ENCODE measurements around the gene MEGF11. TPM values are rescaled to one million over a fixed set of nuclear protein-coding genes. Genes with fewer than 3 reads are reported as not detected.

MEGF11 gene
- total RNA-seq, 1 experiment from 2014 or later, result not detected

GRCh38 chr15:66124651-66125050 is 128.9 kb downstream of the MEGF11 start:
- Histone ChIP-seq H3K9ac (ENCODE audit: low read length) (no peak overlapping the region), H3K9me2 (replicated peaks; ENCODE audit: insufficient read depth, low read length) (no peaks in the 10 kb centered on the region), H3K27me3 (ENCODE audit: low read length) (no peaks in the 10 kb centered on the region), H3K4me2 (ENCODE audit: low read depth, low read length, poor library complexity, severe bottlenecking) (no peak overlapping the region), H3K36me3 (ENCODE audit: insufficient read depth, low read length) (no peaks in the 10 kb centered on the region), H2AFZ (ENCODE audit: low read length) (no peak overlapping the region), H3K79me2 (ENCODE audit: low read length) (no peaks in the 10 kb centered on the region), H3K4me3 (ENCODE audit: low read length) (no peak overlapping the region), H4K20me1 (ENCODE audit: insufficient read depth, low read depth, low read length) (no peaks in the 10 kb centered on the region), H3K4me1 (ENCODE audit: low read length) (no peaks in the 10 kb centered on the region), H3K9me3 (ENCODE audit: low read length) (no peaks in the 10 kb centered on the region), H3K27ac (ENCODE audit: low read length) (no peak overlapping the region)
- DNase-seq, result no peak

GRCh38 chr15:66123799-66124198 is 129.8 kb downstream of the MEGF11 start:
- H4K20me1 ChIP-seq (ENCODE audit: insufficient read depth, low read depth, low read length), result no peaks in the 10 kb centered on the region
- H3K4me3 ChIP-seq (ENCODE audit: low read length), result no peak overlapping the region
- no peaks in the 10 kb centered on the region for H3K79me2 ChIP-seq (ENCODE audit: low read length)
- H2AFZ ChIP-seq (ENCODE audit: low read length), result no peak overlapping the region
- H3K9ac ChIP-seq (ENCODE audit: low read length), result no peak overlapping the region
- no peaks in the 10 kb centered on the region for H3K9me3 ChIP-seq (ENCODE audit: low read length)
- no peaks in the 10 kb centered on the region for H3K27me3 ChIP-seq (ENCODE audit: low read length)
- no peak overlapping the region for H3K4me2 ChIP-seq (ENCODE audit: low read depth, low read length, poor library complexity, severe bottlenecking)
- no peak for DNase-seq
- no peaks in the 10 kb centered on the region for H3K9me2 ChIP-seq (replicated peaks; ENCODE audit: insufficient read depth, low read length)
- no peaks in the 10 kb centered on the region for H3K36me3 ChIP-seq (ENCODE audit: insufficient read depth, low read length)
- H3K4me1 ChIP-seq (ENCODE audit: low read length), result no peaks in the 10 kb centered on the region
- H3K27ac ChIP-seq (ENCODE audit: low read length), result no peak overlapping the region

GRCh38 chr15:66120422-66120821 is 133.1 kb downstream of the MEGF11 start:
- no peak overlapping the region for H2AFZ ChIP-seq (ENCODE audit: low read length)
- DNase-seq, result no peak
- H3K9me3 ChIP-seq (ENCODE audit: low read length), result no peaks in the 10 kb centered on the region
- no peaks in the 10 kb centered on the region for H3K27me3 ChIP-seq (ENCODE audit: low read length)
- no peak overlapping the region for H3K27ac ChIP-seq (ENCODE audit: low read length)
- no peaks in the 10 kb centered on the region for H3K79me2 ChIP-seq (ENCODE audit: low read length)
- no peaks in the 10 kb centered on the region for H3K36me3 ChIP-seq (ENCODE audit: insufficient read depth, low read length)
- H3K9ac ChIP-seq (ENCODE audit: low read length), result no peak overlapping the region
- no peaks in the 10 kb centered on the region for H4K20me1 ChIP-seq (ENCODE audit: insufficient read depth, low read depth, low read length)
- no peak overlapping the region for H3K4me3 ChIP-seq (ENCODE audit: low read length)
- no peaks in the 10 kb centered on the region for H3K4me1 ChIP-seq (ENCODE audit: low read length)
- H3K9me2 ChIP-seq (replicated peaks; ENCODE audit: insufficient read depth, low read length), result no peaks in the 10 kb centered on the region
- no peak overlapping the region for H3K4me2 ChIP-seq (ENCODE audit: low read depth, low read length, poor library complexity, severe bottlenecking)

GRCh38 chr15:66117841-66118240 is 135.7 kb downstream of the MEGF11 start:
- Histone ChIP-seq H3K4me1 (ENCODE audit: low read length) (no peaks in the 10 kb centered on the region), H3K9ac (ENCODE audit: low read length) (no peak overlapping the region), H3K27ac (ENCODE audit: low read length) (no peak overlapping the region), H3K9me2 (replicated peaks; ENCODE audit: insufficient read depth, low read length) (no peaks in the 10 kb centered on the region), H3K4me2 (ENCODE audit: low read depth, low read length, poor library complexity, severe bottlenecking) (no peak overlapping the region), H3K4me3 (ENCODE audit: low read length) (no peak overlapping the region), H3K36me3 (ENCODE audit: insufficient read depth, low read length) (no peaks in the 10 kb centered on the region), H4K20me1 (ENCODE audit: insufficient read depth, low read depth, low read length) (no peaks in the 10 kb centered on the region), H3K79me2 (ENCODE audit: low read length) (no peaks in the 10 kb centered on the region), H2AFZ (ENCODE audit: low read length) (no peak overlapping the region), H3K9me3 (ENCODE audit: low read length) (no peaks in the 10 kb centered on the region), H3K27me3 (ENCODE audit: low read length) (no peaks in the 10 kb centered on the region)
- DNase-seq, result no peak

- no peaks in the 10 kb centered on the region for H3K9me2 ChIP-seq (replicated peaks; ENCODE audit: insufficient read depth, low read length)
- DNase-seq, result no peak
- no peaks in the 10 kb centered on the region for H4K20me1 ChIP-seq (ENCODE audit: insufficient read depth, low read depth, low read length)
- H3K9ac ChIP-seq (ENCODE audit: low read length), result no peak overlapping the region
- no peaks in the 10 kb centered on the region for H3K79me2 ChIP-seq (ENCODE audit: low read length)
- no peaks in the 10 kb centered on the region for H3K9me3 ChIP-seq (ENCODE audit: low read length)
- no peak overlapping the region for H3K27ac ChIP-seq (ENCODE audit: low read length)
- H3K4me3 ChIP-seq (ENCODE audit: low read length), result no peak overlapping the region
- H3K4me2 ChIP-seq (ENCODE audit: low read depth, low read length, poor library complexity, severe bottlenecking), result no peak overlapping the region
- H3K36me3 ChIP-seq (ENCODE audit: insufficient read depth, low read length), result no peaks in the 10 kb centered on the region
- no peak overlapping the region for H2AFZ ChIP-seq (ENCODE audit: low read length)
- H3K4me1 ChIP-seq (ENCODE audit: low read length), result no peaks in the 10 kb centered on the region
- no peaks in the 10 kb centered on the region for H3K27me3 ChIP-seq (ENCODE audit: low read length)
Observed at GRCh38 chr15:66115568-66116206, 137.9 kb downstream of the MEGF11 start.

- Histone ChIP-seq H2AFZ (ENCODE audit: low read length) (no peak overlapping the region), H3K4me1 (ENCODE audit: low read length) (no peaks in the 10 kb centered on the region), H3K9me2 (replicated peaks; ENCODE audit: insufficient read depth, low read length) (no peaks in the 10 kb centered on the region), H3K36me3 (ENCODE audit: insufficient read depth, low read length) (no peaks in the 10 kb centered on the region), H3K9me3 (ENCODE audit: low read length) (no peaks in the 10 kb centered on the region), H3K27ac (ENCODE audit: low read length) (no peak overlapping the region), H3K27me3 (ENCODE audit: low read length) (no peaks in the 10 kb centered on the region), H3K79me2 (ENCODE audit: low read length) (no peaks in the 10 kb centered on the region), H3K4me3 (ENCODE audit: low read length) (no peak overlapping the region), H4K20me1 (ENCODE audit: insufficient read depth, low read depth, low read length) (no peaks in the 10 kb centered on the region), H3K9ac (ENCODE audit: low read length) (no peak overlapping the region), H3K4me2 (ENCODE audit: low read depth, low read length, poor library complexity, severe bottlenecking) (no peak overlapping the region)
- DNase-seq, result no peak
Observed at GRCh38 chr15:66114863-66115425, 138.6 kb downstream of the MEGF11 start.

GRCh38 chr15:66112388-66112787 is 141.2 kb downstream of the MEGF11 start:
- Histone ChIP-seq H2AFZ (ENCODE audit: low read length) (no peak overlapping the region), H3K4me2 (ENCODE audit: low read depth, low read length, poor library complexity, severe bottlenecking) (no peak overlapping the region), H3K27ac (ENCODE audit: low read length) (no peak overlapping the region), H3K4me3 (ENCODE audit: low read length) (no peak overlapping the region), H3K36me3 (ENCODE audit: insufficient read depth, low read length) (no peaks in the 10 kb centered on the region), H4K20me1 (ENCODE audit: insufficient read depth, low read depth, low read length) (no peaks in the 10 kb centered on the region), H3K79me2 (ENCODE audit: low read length) (no peaks in the 10 kb centered on the region), H3K4me1 (ENCODE audit: low read length) (no peaks in the 10 kb centered on the region), H3K9me2 (replicated peaks; ENCODE audit: insufficient read depth, low read length) (no peaks in the 10 kb centered on the region), H3K9ac (ENCODE audit: low read length) (no peak overlapping the region), H3K9me3 (ENCODE audit: low read length) (no peaks in the 10 kb centered on the region), H3K27me3 (ENCODE audit: low read length) (no peaks in the 10 kb centered on the region)
- no peak for DNase-seq

GRCh38 chr15:66111363-66111762 is 142.2 kb downstream of the MEGF11 start:
- H3K9me3 ChIP-seq (ENCODE audit: low read length), result no peaks in the 10 kb centered on the region
- no peaks in the 10 kb centered on the region for H3K4me1 ChIP-seq (ENCODE audit: low read length)
- no peak overlapping the region for H2AFZ ChIP-seq (ENCODE audit: low read length)
- no peak for DNase-seq
- H4K20me1 ChIP-seq (ENCODE audit: insufficient read depth, low read depth, low read length), result no peaks in the 10 kb centered on the region
- no peaks in the 10 kb centered on the region for H3K9me2 ChIP-seq (replicated peaks; ENCODE audit: insufficient read depth, low read length)
- no peak overlapping the region for H3K4me3 ChIP-seq (ENCODE audit: low read length)
- no peaks in the 10 kb centered on the region for H3K79me2 ChIP-seq (ENCODE audit: low read length)
- no peaks in the 10 kb centered on the region for H3K27me3 ChIP-seq (ENCODE audit: low read length)
- no peak overlapping the region for H3K4me2 ChIP-seq (ENCODE audit: low read depth, low read length, poor library complexity, severe bottlenecking)
- no peaks in the 10 kb centered on the region for H3K36me3 ChIP-seq (ENCODE audit: insufficient read depth, low read length)
- no peak overlapping the region for H3K27ac ChIP-seq (ENCODE audit: low read length)
- H3K9ac ChIP-seq (ENCODE audit: low read length), result no peak overlapping the region

Data from Karpas-422 (cell line).